Thoracic aorta (tissue), 2 donors: Measurements from ENCODE around the gene KLRF2. TPM values are rescaled to one million over a fixed set of nuclear protein-coding genes. Genes with fewer than 3 reads are reported as not detected.

ENCODE experiments used
- ATAC-seq: fragments of 150-250 bp; one replicate; pipeline ENCODE4 v1.8.0; 2017; ENCODE audit warnings: low read depth; ENCODE audit not compliant: insufficient number of reproducible peaks, low FRiP score
- DNase-seq: peaks from one replicate; pipeline ENCODE4 v3.0.0-alpha.2; 2020; ENCODE audit warnings: low spot score
- H3K27ac ChIP-seq, 2 donors: fragments of 200-600 bp; sonication (generic); 1 replicate in 1 of 2; 2 replicates in 1 of 2; pipeline ENCODE4 v1.5.1; 2016; ENCODE audit warnings: mild to moderate bottlenecking in 2 of 2, moderate library complexity in 2 of 2
- H3K27me3 ChIP-seq: fragments of 200-600 bp; sonication (generic); replicated peaks from 2 replicates; pipeline ENCODE4 v1.6.0; 2016; ENCODE audit warnings: mild to moderate bottlenecking; ENCODE audit not compliant: insufficient read depth
- H3K36me3 ChIP-seq: fragments of 200-600 bp; sonication (generic); one replicate; pipeline ENCODE4 v1.5.1; 2016
- H3K4me1 ChIP-seq, 2 donors: fragments of 200-600 bp; sonication (generic); 1 replicate in 1 of 2; 2 replicates in 1 of 2; pipeline versions ENCODE4 v1.5.1 to v1.6.0; 2016; ENCODE audit warnings: low read depth in 2 of 2, mild to moderate bottlenecking in 1 of 2; ENCODE audit not compliant: control insufficient read depth in 1 of 2
- H3K4me3 ChIP-seq: fragments of 200-600 bp; sonication (generic); 2 replicates; pipeline ENCODE4 v1.5.1; 2016; ENCODE audit warnings: mild to moderate bottlenecking
- H3K9me3 ChIP-seq: fragments of 200-600 bp; sonication (generic); 2 replicates; pipeline ENCODE4 v1.5.1; 2016
- total RNA-seq, 2 donors: library from RNA; depleted of rRNA; stranded (reverse); fragments of >200 nt; gene quantifications; one replicate each; pipeline versions ENCODE4 v1.1.0 to v1.2.3, GENCODE V29; 2016
- TF ChIP-seq, protein P1 (sequence below): fragments of 200-600 bp; sonication (generic); IDR thresholded peaks from one replicate; pipeline ENCODE4 v1.5.1; 2019; ENCODE audit warnings: antibody characterized with exemption

KLRF2 gene
- total RNA-seq, 2 donors from 2014 or later, result not detected

DNA sequence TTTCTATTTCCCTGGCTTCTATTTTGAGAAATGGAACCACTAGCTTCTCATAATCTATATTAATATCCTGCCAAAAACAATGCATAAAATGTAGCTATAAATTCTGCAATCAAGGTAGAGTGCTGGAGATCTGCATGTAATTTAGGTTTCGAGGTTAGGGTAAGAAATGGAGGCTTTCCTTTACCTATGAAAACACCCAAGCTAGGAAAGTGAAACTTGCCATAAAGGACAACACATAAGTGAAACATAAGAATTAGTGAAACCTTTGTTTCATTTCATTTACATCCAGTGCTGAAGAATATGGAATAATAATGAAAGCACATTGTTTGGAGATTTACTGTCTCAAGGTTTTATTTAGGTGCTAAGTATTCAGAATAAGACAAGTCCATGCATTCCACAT, 41.1 kb downstream of the KLRF2 start:
- no peaks in the 10 kb centered on the region for H3K4me1 ChIP-seq
- H3K9me3 ChIP-seq, result no peaks in the 10 kb centered on the region
- ATAC-seq (no peak), DNase-seq (no peak)
- no peak overlapping the region for H3K27ac ChIP-seq
- TF ChIP-seq, protein P1, sequence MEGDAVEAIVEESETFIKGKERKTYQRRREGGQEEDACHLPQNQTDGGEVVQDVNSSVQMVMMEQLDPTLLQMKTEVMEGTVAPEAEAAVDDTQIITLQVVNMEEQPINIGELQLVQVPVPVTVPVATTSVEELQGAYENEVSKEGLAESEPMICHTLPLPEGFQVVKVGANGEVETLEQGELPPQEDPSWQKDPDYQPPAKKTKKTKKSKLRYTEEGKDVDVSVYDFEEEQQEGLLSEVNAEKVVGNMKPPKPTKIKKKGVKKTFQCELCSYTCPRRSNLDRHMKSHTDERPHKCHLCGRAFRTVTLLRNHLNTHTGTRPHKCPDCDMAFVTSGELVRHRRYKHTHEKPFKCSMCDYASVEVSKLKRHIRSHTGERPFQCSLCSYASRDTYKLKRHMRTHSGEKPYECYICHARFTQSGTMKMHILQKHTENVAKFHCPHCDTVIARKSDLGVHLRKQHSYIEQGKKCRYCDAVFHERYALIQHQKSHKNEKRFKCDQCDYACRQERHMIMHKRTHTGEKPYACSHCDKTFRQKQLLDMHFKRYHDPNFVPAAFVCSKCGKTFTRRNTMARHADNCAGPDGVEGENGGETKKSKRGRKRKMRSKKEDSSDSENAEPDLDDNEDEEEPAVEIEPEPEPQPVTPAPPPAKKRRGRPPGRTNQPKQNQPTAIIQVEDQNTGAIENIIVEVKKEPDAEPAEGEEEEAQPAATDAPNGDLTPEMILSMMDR, result no peak
- H3K4me3 ChIP-seq, result no peak overlapping the region
- H3K27me3 ChIP-seq, result no peaks in the 10 kb centered on the region
- H3K36me3 ChIP-seq, result no peaks in the 10 kb centered on the region

DNA sequence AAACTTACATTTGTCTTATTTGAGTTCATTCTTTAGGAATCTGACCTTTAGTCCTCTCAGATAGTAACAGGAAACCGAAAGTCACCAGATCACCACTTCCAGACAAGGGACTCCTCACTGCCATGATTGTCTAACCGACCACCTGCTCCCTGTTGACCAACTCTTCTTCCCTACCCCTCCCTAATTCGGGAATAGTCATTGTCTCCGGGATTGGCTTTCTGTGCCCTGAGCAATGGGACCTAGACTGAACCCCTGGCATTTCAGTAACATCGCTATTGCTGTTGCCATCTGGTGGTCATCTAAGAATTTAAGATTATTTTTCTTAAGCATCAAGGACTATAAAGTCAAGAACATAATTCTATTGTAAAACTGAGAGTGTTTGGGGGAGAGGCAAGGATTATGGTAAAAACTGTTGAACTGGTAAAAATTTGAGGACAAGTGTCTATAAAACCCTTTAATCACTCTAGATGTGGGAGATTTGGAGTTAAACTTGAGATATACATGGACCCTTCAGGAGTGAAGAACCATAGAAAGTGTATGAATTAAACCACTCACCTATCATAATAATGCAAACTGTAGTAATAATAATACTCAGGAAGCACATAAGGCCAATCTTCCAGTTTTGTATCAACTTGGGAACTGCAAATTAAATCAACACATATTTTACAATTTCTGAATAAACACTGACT, 44.6 kb downstream of the KLRF2 start:
- H3K27me3 ChIP-seq, result no peaks in the 10 kb centered on the region
- TF ChIP-seq, protein P1, result peak; percentile 19
- DNase-seq (no peak), ATAC-seq (no peak)
- H3K4me1 ChIP-seq, result no peaks in the 10 kb centered on the region
- H3K27ac ChIP-seq, result no peak overlapping the region
- H3K4me3 ChIP-seq, result peak overlapping the region; percentile 38
- no peaks in the 10 kb centered on the region for H3K9me3 ChIP-seq
- no peaks in the 10 kb centered on the region for H3K36me3 ChIP-seq

DNA sequence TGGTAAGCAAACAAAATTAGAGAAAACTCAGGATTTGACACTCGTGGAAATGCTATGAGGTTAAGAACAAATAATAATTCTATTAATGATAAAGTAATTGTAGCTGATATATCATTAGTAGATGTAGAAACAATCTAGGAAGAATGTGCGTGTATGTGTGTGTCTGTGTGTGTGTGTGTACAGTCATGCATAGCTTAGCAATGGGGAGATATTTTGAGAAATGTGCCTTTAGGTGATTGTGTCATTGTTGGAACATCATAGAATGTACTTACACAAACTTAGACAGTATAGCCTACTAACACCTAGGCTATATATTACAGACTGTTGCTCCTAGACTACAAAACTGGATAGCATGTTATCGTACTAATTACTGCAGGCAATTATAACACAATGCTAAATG, 45.6 kb downstream of the KLRF2 start:
- TF ChIP-seq, protein P1, result no peak
- ATAC-seq, result no peak

DNA sequence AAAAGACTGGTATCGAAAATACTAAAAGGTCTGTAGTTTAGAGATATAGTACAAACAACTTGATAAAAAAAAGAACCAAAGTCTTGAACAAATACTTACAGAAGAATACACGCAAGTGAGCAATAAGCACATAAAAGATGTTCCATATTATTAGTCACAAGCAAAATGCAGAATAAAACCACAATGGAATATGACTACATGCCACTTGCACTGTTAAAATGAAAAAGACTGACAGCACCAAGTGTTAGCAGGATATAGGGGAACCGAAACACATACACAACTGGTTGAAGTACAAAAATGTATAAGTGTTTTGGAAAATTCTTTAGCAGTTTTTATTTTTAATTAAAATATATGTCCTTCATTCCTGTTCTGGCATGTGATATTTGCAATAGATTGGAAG, 47.3 kb downstream of the KLRF2 start:
- Histone ChIP-seq H3K4me1 (no peaks in the 10 kb centered on the region), H3K4me3 (no peak overlapping the region), H3K27me3 (no peaks in the 10 kb centered on the region), H3K27ac (no peak overlapping the region), H3K9me3 (no peaks in the 10 kb centered on the region), H3K36me3 (no peaks in the 10 kb centered on the region)
- no peak for DNase-seq
- TF ChIP-seq, protein P1, result no peak
- ATAC-seq, result no peak

More for the DNA sequence above, 45.6 kb downstream of the KLRF2 start:
- Histone ChIP-seq H3K9me3 (no peaks in the 10 kb centered on the region), H3K27ac (no peak overlapping the region), H3K4me3 (no peak overlapping the region), H3K27me3 (no peaks in the 10 kb centered on the region), H3K4me1 (no peaks in the 10 kb centered on the region), H3K36me3 (no peaks in the 10 kb centered on the region)
- DNase-seq, result no peak

DNA sequence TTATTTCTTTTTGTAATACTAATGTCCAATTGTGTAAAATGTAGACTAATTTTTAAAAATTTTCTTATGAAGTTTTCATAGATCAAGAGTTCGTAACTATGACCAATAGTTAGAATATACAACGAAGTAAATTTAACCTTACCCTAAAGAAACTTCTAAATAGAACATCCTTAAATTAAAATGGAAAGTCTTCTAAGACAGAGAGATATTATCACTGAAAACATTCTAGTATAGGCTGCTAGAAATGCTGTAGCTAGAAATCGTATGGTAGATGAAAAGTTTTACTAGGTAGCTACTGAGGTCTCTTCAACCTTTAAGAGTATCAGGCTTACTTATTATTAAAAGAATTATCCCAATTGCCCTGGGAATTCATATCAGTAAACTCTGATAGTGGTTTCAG, 50.0 kb downstream of the KLRF2 start:
- TF ChIP-seq, protein P1, result no peak
- no peak for ATAC-seq
- Histone ChIP-seq H3K4me3 (no peak overlapping the region), H3K27ac (no peak overlapping the region), H3K36me3 (no peaks in the 10 kb centered on the region), H3K27me3 (no peaks in the 10 kb centered on the region), H3K9me3 (no peaks in the 10 kb centered on the region), H3K4me1 (no peaks in the 10 kb centered on the region)
- no peak for DNase-seq
